H1 (cell line): ENCODE measurements around the gene ELP6. TPM values are rescaled to one million over a fixed set of nuclear protein-coding genes. Genes with fewer than 3 reads are reported as not detected.

Experiments
- ATF3 ChIP-seq: IDR thresholded peaks from 2 replicates; pipeline ENCODE4 v1.6.1; 2011; ENCODE audit warnings: low read depth, mild to moderate bottlenecking, low read length; ENCODE audit not compliant: insufficient read depth
- CEBPB ChIP-seq: IDR thresholded peaks from 2 replicates; pipeline ENCODE4 v1.6.1; 2012; ENCODE audit warnings: low read depth, low read length
- CHD7 ChIP-seq: fragments of 300-600 bp; sonication (generic); IDR thresholded peaks from 2 replicates; pipeline ENCODE4 v1.7.1; 2012; ENCODE audit warnings: low read length, moderate library complexity, mild to moderate bottlenecking, inconsistent platforms; ENCODE audit not compliant: insufficient replicate concordance
- CREB1 ChIP-seq: IDR thresholded peaks from 2 replicates; pipeline ENCODE4 v1.6.1; 2012; ENCODE audit warnings: inconsistent platforms
- CTBP2 ChIP-seq: IDR thresholded peaks from 2 replicates; pipeline ENCODE4 v1.7.0; 2011; ENCODE audit warnings: borderline replicate concordance, mild to moderate bottlenecking, moderate library complexity, mixed read lengths, low read length; ENCODE audit not compliant: insufficient read depth, insufficient read length
- JUND ChIP-seq: IDR thresholded peaks from 2 replicates; pipeline ENCODE4 v1.6.1; 2011; ENCODE audit warnings: mild to moderate bottlenecking, improper control_type of control experiment, low read length
- SIX5 ChIP-seq: IDR thresholded peaks from 2 replicates; pipeline ENCODE4 v1.6.1; 2011; ENCODE audit warnings: mild to moderate bottlenecking, low read depth, low read length
- SP1 ChIP-seq: IDR thresholded peaks from 2 replicates; pipeline ENCODE4 v1.6.1; 2011; ENCODE audit warnings: low read depth, low read length
- SP4 ChIP-seq: IDR thresholded peaks from 2 replicates; pipeline ENCODE4 v1.6.1; 2012; ENCODE audit warnings: low read length, inconsistent platforms
- TEAD4 ChIP-seq: IDR thresholded peaks from 2 replicates; pipeline ENCODE4 v1.6.1; 2012; ENCODE audit warnings: low read depth, low read length, inconsistent platforms, mixed read lengths
- ZNF274 ChIP-seq: IDR thresholded peaks from 2 replicates; pipeline ENCODE4 v1.7.0; 2012; ENCODE audit warnings: low read length, borderline replicate concordance; ENCODE audit errors: extremely low read depth
- polyA plus RNA-seq, 7 experiments: library from polyadenylated mRNA; depleted of rRNA in 3 of 7; stranded (reverse) in 5 of 7; unstranded in 2 of 7; fragments of >200 nt in 5 of 7; fragments of 200-250 nt in 2 of 7; gene quantifications; 1 replicate in 5 of 7; 2 replicates in 1 of 7; 4 replicates in 1 of 7; pipeline versions ENCODE4 v1.2.1 to v1.2.3, GENCODE V29; 2011 to 2013; ENCODE audit warnings: missing spikeins in 2 of 7, mixed read lengths in 2 of 7
- total RNA-seq: library from RNA; stranded (reverse); fragmentation: NEBNext Ultra II Directional; extraction: Animal tissue kit (Norgen Biotek cat#: 25700); gene quantifications from 2 replicates; pipeline ENCODE4 v1.2.1, GENCODE V29; 2021
- TF ChIP-seq, protein P1 (sequence below): IDR thresholded peaks from 2 replicates; pipeline ENCODE4 v1.6.1; 2011; ENCODE audit warnings: low read length, improper control_type of control experiment

ELP6 gene
- total and polyA plus RNA-seq, 2 of the 8 experiments (the other 6 are each of a cell fraction or from before 2014, with no cell fraction given), result 51.1 to 78.7 TPM

- TF ChIP-seq CHD7 (no peak), SIX5 (no peak), ATF3 (no peak), CEBPB (no peak), ZNF274 (no peak), TEAD4 (no peak), JUND (no peak), CTBP2 (no peak), SP4 (no peak), CREB1 (no peak), SP1 (no peak)
- TF ChIP-seq, protein P1, sequence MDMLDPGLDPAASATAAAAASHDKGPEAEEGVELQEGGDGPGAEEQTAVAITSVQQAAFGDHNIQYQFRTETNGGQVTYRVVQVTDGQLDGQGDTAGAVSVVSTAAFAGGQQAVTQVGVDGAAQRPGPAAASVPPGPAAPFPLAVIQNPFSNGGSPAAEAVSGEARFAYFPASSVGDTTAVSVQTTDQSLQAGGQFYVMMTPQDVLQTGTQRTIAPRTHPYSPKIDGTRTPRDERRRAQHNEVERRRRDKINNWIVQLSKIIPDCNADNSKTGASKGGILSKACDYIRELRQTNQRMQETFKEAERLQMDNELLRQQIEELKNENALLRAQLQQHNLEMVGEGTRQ, result no peak
Measured at GRCh38 chr3:47496892-47497291, 16.6 kb downstream of the ELP6 start (continued).
